SKM-1 treated with dmso at 0.1 percent for 144 hours (cell line): ENCODE data around the gene SCGB1C2.
"Not testable (repeated sequence)": the region's sequence is repeated elsewhere in the genome, so short reads cannot be mapped to it uniquely, and the experiment has no call there.

Source experiments
- DNase-seq: peaks from one replicate; lab custom pipeline; 2025; ENCODE audit not compliant: unreplicated experiment; lab: John Stamatoyannopoulos, UW

Gene SCGB1C2

DNA sequence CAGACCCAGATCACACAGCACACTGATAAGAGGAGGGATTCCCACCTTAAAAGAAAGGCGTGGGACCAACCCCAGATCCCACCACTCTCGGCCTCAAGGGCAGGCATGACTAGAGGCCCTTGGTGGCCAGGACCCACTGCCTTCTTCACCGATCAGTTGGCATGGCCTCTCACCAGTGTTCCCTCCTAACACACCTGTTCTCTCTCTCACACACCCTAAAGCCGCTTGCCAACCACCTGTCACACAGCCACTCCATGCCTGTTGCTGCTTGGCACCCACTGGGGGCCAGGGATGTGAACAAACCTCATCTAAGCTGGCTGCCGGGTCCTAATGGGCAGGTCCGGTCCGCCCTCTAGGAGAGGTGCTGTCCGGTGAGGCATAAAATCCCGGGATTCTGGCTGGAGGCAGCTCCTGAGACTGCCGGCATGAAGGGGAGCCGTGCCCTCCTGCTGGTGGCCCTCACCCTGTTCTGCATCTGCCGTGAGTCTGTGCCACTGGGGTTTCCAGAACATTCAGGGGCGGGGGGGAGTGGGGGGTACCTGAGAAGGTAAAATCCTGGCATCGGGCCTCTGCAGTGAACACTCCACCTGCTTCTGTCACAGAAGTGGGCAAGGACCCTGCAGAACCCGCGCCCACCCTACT, at the start of gene SCGB1C2:
Gene SCGB1C2, plus strand, starts transcription at position 404 of the 642 bp plus-strand sequence. Its CDS starts 22 bp downstream, at position 426.
- not testable (repeated sequence) for DNase-seq

- not testable (repeated sequence) for DNase-seq
These were observed 24.3 kb upstream of the SCGB1C2 start for GRCh38 chr17:113111-113510.

- not testable (repeated sequence) for DNase-seq
These were observed 18.9 kb upstream of the SCGB1C2 start for GRCh38 chr17:118339-118917.

- not testable (repeated sequence) for DNase-seq
These were observed 3.4 kb upstream of the SCGB1C2 start for GRCh38 chr17:133932-134331.

DNA sequence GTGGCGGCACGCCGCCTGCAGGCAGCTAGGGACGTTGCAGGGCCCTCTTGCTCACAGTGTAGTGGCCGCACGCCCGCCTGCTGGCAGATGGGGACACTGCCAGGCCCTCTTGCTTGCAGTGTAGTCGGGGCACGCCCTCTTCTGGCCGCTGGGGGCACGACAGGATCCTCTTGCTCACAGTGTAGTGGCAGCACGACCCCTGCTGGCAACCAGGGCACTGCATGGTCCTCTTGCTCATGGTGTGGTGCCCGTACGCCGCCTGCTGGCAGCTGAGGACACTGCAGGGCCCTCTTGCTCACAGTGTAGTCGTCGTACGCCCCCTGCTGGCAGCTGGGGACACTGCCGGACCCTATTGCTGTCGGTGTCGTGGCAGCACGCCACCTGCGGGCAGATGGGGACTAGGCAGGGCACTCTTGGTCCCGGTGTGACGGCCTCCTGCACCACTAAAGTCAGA, 3.0 kb upstream of the SCGB1C2 start:
- DNase-seq: not testable (repeated sequence)

GRCh38 chr17:135022-135421, 2.3 kb upstream of the SCGB1C2 start:
- not testable (repeated sequence) for DNase-seq

- DNase-seq: not testable (repeated sequence)
These were observed 1.5 kb upstream of the SCGB1C2 start for GRCh38 chr17:135895-136294.

- DNase-seq: not testable (repeated sequence)
These were observed 838 bp upstream of the SCGB1C2 start for GRCh38 chr17:136531-136930.

DNA sequence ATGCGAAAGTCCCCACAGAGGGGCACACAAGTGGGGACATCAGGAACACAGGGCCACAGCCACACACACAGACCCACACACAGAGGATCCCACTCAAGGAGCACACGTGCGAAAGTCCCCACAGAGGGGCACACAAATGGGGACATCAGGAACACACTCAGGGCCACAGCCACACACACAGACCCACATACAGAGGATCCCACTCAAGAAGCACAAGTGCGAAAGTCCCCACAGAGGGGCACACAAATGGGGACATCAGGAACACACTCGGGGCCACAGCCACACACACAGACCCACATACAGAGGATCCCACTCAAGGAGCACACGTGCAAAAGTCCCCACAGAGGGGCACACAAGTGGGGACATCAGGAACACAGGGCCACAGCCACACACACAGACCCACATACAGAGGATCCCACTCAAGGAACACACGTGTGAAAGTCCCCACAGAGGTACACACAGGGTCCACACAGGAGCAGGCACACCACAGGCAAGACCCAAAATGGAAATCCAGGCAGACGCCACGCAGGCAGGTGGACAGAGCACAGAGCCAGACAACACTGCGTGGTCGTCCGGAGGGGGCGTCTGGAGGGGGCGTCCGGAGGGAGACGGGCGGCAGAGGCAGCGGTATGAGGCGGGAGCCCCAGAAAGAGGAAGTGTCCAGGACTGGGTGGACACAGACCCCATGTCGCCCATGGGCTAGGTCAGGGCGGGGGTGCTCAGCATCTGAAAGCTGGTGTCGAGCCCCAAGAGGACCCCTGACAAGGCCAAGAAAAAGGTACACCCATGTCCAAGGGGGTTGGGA, 2.2 kb downstream of the SCGB1C2 start:
- DNase-seq: not testable (repeated sequence)

GRCh38 chr17:142102-142661, 4.8 kb downstream of the SCGB1C2 start:
- DNase-seq: no peak

- DNase-seq: no peak
These were observed 5.8 kb downstream of the SCGB1C2 start for GRCh38 chr17:142876-143784.

DNA sequence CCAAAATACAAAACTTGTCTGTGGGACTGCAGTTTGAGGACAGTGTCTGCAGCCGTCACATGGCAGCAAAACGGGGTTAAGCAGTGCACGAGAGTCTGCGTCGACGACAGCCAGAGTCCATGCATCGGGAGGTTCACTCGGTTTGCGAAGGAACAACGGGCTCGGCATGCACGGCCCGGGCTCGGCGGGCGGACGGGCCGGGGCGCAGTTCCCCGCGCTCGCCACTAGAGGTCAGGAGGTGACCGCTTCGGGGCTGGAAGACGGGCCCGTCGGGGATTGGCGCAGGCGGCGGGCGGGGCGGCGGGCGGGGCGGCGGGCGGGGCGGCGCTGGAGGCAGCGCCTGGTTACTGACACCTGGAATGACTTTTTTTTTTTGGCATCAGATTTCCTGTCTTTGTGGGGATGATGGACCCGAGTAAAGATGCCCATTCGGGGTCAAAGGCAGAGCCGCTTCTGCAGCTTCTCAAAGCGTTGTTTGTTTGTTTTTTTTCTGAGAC, 6.5 kb downstream of the SCGB1C2 start:
- peak; percentile 27 for DNase-seq

DNA sequence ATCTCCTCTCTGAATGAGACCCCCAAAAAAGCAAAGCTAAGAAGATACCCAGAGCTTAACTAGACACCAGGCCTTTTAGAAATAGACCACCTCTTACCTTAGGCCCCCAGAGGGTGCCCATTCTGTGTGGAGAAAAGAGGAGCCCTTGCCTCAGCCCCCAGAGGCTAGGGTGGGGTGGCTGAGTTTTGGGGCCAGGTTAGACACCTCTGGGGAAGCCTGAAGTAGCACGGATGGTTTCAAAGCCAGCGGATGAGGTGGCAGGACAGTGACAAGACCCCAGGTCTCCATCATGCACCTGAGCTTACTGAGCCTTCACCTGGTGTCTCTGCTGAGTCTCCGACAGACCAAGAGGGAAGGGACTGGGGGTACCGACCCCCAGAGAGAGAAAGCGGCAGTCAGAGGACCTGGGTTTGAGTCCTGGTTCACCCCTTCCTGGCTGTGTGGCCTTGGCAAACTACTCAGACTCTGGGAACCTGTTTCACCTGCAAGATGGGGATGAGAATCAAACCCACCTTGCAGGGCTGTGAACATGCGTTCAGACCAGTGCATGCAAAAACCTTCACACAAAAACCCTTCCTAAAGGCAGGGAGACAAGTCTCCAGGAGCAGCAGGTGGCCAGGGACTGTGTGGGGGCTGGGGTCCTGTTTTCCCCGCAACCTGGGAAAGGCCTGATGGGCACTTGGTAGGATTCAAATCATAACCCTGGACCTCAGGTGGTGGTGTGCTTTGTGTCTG, 7.7 kb downstream of the SCGB1C2 start:
- DNase-seq: no peak

DNA sequence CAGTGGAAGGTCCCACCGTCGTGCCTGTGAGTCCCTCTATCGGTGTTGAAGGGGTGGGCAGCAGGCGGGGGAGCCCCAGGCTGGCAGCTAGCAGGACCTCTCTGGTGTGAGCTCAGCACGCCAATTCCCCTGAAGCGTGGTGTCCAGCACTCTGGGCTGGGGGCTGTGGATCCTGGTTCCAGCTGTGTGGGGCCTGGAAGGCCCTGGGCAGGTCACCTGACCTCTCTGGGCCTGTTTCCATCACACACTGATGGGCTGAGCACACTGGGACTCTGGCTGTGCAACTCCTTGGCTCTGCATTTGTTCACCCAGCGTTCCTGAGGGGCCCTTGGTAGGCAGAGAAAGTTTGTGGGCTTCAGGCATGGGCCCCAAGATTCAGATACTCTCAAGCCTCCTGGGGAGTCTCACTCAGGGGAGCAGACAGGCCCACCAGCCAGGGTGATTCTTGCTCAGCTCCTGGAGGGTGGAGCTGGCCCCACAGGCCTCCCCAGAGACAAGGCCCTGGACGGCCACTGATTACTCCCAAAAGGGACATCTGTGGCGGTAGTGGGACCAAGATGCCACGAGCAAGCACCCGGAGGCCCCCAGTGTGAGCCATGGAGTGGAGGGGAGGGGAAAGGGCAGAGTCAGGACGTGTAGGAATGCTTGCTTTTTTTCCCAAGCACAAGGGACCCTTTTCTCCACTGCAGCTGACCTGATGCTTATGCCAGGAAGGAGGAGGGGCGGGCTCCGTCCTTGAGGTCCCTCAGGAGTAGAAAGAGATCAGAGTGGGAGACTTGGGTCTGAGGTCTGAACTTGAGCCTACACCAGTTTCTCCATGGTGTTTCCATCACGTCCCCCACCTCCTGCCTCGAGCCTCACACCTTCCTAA, 8.5 kb downstream of the SCGB1C2 start:
- DNase-seq: no peak

DNA sequence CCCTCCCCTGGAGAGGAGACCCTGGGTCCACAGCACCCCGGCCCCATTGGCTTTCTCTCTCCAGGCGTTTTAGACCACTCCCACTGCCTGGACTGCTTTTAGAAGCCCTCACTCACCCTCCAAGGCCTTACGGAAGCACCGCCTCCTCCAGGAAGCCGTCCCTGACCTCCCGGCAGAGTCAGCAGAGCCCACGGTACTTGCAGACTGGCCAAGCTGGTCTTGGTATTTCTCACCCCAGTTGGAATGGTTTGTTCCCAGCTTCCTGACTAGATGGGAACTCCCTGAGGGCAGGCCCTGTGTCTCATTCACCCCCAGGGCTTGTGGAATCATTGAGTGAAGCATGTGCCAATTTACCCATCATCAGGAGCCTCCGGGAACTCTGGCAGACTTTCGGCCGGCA, 9.2 kb downstream of the SCGB1C2 start:
- DNase-seq: no peak

- DNase-seq: no peak
These were observed 9.8 kb downstream of the SCGB1C2 start for GRCh38 chr17:146983-147761.

GRCh38 chr17:147796-148740, 10.7 kb downstream of the SCGB1C2 start:
- DNase-seq: no peak
